Testis (tissue), 5 donors: ENCODE results near the gene CX3CR1. TPM values are rescaled to one million over a fixed set of nuclear protein-coding genes. Genes with fewer than 3 reads are reported as not detected.

Experiments used
- DNase-seq: peaks from one replicate; pipeline ENCODE4 v3.0.0-alpha.2; 2019
- H3K27ac ChIP-seq, 2 donors: fragments of 200-600 bp; sonication (generic); one replicate each; pipeline ENCODE4 v1.5.1; 2019
- H3K27me3 ChIP-seq: fragments of 200-600 bp; sonication (generic); one replicate; pipeline ENCODE4 v1.5.1; 2019
- H3K36me3 ChIP-seq: fragments of 200-600 bp; sonication (generic); one replicate; pipeline ENCODE4 v1.5.1; 2017; ENCODE audit warnings: low read depth; ENCODE audit errors: missing control alignments
- H3K4me1 ChIP-seq: fragments of 200-600 bp; sonication (generic); one replicate; pipeline ENCODE4 v1.5.1; 2019
- H3K4me3 ChIP-seq, 2 donors: fragments of 200-600 bp; sonication (generic); one replicate each; pipeline ENCODE4 v1.5.1; 2017 to 2019
- H3K9me3 ChIP-seq: fragments of 200-600 bp; sonication (generic); one replicate; pipeline ENCODE4 v1.5.1; 2017
- POLR2A ChIP-seq: fragments of 450-650 bp; IDR thresholded peaks from one replicate; pipeline ENCODE4 v1.6.1; 2017; ENCODE audit warnings: antibody characterized with exemption, mild to moderate bottlenecking, moderate library complexity
- WGBS, 2 donors: methylation state at CpG; one replicate each; pipeline ENCODE4 v1.1.5; 2018; 5-methylcytosine and 5-hydroxymethylcytosine counted together
- intact Hi-C: fragments of 100-400 bp; cut with DNase I; formaldehyde crosslinking; loops from one replicate; pipeline ENCODE4 v1.15.1; 2023; ENCODE audit warnings: low total_unique reads
- long read RNA-seq, 2 donors: transcript quantifications; one replicate each; lab custom pipeline, GENCODE V29; 2026
- polyA plus RNA-seq: library from polyadenylated mRNA; stranded (reverse); fragments of 350-450 nt; fragmentation: Illumina TruSeq; extraction: RNeasy Lipid Tissue Mini Kit (QIAGEN cat#74804); gene quantifications from one replicate; pipeline ENCODE4 v1.2.3, GENCODE V29; 2014; ENCODE audit warnings: low read depth, low replicate concordance; ENCODE audit not compliant: insufficient read depth
- total RNA-seq, 2 donors: library from RNA; depleted of rRNA; stranded (reverse); fragments of >200 nt; gene quantifications; one replicate each; pipeline ENCODE4 v1.2.3, GENCODE V29; 2016
- TF ChIP-seq, protein P1 (sequence below), 3 experiments: fragments of 450-650 bp in 2 of 3; fragments of 200-600 bp in 1 of 3; sonication (generic) in 1 of 3; IDR thresholded peaks; one replicate each; pipeline ENCODE4 v1.5.1; 2016 to 2019; ENCODE audit warnings: antibody characterized with exemption in 3 of 3, mild to moderate bottlenecking in 2 of 3, moderate library complexity in 1 of 3

CX3CR1 gene, protein sequence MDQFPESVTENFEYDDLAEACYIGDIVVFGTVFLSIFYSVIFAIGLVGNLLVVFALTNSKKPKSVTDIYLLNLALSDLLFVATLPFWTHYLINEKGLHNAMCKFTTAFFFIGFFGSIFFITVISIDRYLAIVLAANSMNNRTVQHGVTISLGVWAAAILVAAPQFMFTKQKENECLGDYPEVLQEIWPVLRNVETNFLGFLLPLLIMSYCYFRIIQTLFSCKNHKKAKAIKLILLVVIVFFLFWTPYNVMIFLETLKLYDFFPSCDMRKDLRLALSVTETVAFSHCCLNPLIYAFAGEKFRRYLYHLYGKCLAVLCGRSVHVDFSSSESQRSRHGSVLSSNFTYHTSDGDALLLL
- total RNA-seq = 1 to 10 TPM; 1.4 to 2.0 TPM
- polyA plus RNA-seq = 3.5 TPM
- long read RNA-seq, donor 1, partial matches to known transcripts = 0 of 4 reads
- long read RNA-seq, donor 1, other reads (novel, unspliced or antisense) = 0 of 4 reads
- long read RNA-seq, donor 2, partial matches to known transcripts = 0 of 13 reads
- long read RNA-seq, donor 2, other reads (novel, unspliced or antisense) = 12 of 13 reads

DNA sequence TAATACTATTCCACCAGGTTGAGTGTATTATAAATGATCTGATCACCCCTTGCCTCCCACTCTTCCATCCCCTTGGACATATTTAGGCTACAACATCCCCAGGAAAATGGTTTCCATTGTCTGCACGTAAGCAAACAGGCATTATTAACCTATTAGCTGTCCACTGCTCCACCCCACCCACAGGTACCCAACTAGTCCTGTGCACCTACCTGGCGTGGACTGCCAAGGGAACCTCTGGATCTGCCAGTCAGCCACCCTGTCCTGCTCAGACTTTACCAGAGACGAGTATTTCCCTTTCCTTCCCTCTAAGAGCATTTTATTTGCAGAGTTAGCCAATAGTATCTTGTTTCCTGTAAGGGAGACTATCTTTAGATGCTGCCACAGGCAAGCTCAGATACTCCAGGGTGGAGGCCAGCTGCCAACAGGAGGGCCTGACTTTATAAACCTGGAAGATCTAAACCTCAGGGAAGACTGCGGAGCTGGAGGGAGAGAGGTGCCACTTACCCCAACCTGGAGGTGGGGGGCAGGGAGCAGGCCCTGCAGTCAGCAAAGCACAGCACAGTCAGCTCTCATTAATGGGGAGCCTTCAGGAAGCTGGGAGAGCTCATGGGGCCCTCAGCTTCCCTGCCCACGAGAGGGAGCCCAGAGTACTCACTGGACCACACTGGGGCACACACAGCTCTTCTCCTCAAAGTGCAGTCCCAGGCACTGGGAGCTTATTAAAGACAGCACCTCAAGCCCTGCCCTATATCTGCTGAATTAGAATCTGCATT lies at the start of gene CX3CR1:
TSS of gene CX3CR1 (minus strand) at position 292 of the 773 bp plus-strand sequence. CDS start 13,527 bp downstream, outside the sequence.
- no peaks in the 10 kb centered on the region for H3K36me3 ChIP-seq
- TF ChIP-seq, protein P1, sequence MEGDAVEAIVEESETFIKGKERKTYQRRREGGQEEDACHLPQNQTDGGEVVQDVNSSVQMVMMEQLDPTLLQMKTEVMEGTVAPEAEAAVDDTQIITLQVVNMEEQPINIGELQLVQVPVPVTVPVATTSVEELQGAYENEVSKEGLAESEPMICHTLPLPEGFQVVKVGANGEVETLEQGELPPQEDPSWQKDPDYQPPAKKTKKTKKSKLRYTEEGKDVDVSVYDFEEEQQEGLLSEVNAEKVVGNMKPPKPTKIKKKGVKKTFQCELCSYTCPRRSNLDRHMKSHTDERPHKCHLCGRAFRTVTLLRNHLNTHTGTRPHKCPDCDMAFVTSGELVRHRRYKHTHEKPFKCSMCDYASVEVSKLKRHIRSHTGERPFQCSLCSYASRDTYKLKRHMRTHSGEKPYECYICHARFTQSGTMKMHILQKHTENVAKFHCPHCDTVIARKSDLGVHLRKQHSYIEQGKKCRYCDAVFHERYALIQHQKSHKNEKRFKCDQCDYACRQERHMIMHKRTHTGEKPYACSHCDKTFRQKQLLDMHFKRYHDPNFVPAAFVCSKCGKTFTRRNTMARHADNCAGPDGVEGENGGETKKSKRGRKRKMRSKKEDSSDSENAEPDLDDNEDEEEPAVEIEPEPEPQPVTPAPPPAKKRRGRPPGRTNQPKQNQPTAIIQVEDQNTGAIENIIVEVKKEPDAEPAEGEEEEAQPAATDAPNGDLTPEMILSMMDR (IDR thresholded peaks at IDR 0.05) = no peak
- TF ChIP-seq POLR2A = no peak
- H3K27ac ChIP-seq = no peak within 1 kb of the TSS
- H3K4me1 ChIP-seq = no peaks in the 10 kb centered on the region
- intact Hi-C loops = no loop called here
- no peak for DNase-seq
- H3K4me3 ChIP-seq = no peak within 1 kb of the TSS
- no peaks in the 10 kb centered on the region for H3K9me3 ChIP-seq
- 63 to 66% methylated on average over 5 of the region's 5 CpGs for WGBS, 2 donors
- no peaks in the 10 kb centered on the region for H3K27me3 ChIP-seq

- intact Hi-C loops = no loop called here
These were observed 49.7 kb upstream of the CX3CR1 start, which contains the start of gene CCR8 for GRCh38 chr3:39329493-39329892. CCR8 (plus strand) TSS chr3:39329709; CDS start chr3:39332332, 2,623 bp downstream.

DNA sequence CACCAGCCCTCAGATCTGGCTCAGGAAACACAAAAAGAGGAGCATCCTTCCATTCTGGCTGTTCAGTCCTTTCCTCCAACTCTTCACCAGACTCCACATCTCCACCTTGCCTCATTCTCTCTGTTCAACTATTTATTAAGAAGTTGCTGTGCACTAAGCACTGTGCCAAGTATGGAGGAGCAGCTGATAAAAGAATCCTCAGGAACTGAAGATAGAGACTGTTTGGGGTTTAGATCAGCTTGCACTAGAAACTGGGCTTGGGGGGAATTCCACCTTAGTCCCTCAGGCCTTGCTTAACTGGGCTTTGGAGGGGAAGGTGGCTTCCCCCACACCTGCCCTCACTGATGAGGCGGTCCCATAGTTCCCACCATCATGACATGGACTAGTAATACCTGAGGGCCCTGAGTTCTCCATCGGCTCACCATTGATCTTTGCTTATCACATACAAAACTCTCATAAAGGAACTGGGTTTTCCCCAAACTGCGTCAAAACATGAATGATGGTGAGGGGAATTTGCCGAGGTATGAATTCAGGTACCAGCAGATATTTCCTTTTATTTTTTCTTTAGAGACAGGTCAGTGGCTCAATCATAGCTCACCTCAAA lies 48.0 kb upstream of the CX3CR1 start:
- no peak for DNase-seq
- WGBS, 2 donors = 94 to 95% methylated on average over 4 of the region's 4 CpGs

More at GRCh38 chr3:39329493-39329892, 49.7 kb upstream of the CX3CR1 start, which contains the start of gene CCR8:
- no peak within 1 kb of the TSS for H3K27ac ChIP-seq
- H3K36me3 ChIP-seq = no peaks in the 10 kb centered on the region
- no peak within 1 kb of the TSS for H3K4me3 ChIP-seq
- TF ChIP-seq, protein P1 (IDR thresholded peaks at IDR 0.05) = no peak
- no peak for TF ChIP-seq POLR2A
- no peaks in the 10 kb centered on the region for H3K9me3 ChIP-seq
- no peak for DNase-seq
- WGBS, 2 donors = 56 to 71% methylated on average over 1 of the region's 1 CpG
- H3K4me1 ChIP-seq = no peaks in the 10 kb centered on the region
- H3K27me3 ChIP-seq = no peaks in the 10 kb centered on the region

DNA sequence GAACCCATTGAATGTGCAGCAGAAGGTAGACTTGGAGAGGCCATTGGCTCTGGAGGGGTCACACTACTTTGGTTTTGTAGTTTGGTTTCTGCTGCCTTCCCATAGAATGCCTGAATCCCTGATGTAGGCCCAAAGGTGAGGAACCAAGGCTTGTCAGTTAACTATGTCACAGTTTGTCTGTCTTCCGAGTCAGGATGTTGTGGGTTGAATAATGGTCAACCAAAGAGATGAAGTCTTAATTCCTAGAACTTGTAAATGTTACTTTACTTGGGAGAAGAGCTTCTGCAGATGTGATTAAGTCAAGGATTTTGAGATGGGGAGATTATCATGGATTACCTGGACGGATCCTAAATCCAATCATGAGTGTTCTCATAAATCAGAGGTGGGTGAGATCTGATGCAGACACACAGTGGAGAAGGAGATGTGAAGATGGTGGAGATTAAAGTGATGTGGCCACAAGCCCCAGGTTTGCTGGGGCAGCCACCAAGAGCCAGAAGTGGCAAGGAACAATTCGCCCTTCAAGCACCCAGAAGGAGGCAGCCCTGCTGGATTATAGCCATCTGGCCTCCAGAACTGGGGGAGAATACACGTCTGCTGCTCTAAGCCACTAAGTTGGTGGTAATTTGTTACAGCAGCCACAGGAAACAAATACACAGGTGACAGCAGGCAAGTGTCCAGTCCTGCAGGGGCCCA lies 47.4 kb upstream of the CX3CR1 start:
- Histone ChIP-seq H3K27me3 (no peaks in the 10 kb centered on the region), H3K27ac (no peak overlapping the region), H3K36me3 (no peaks in the 10 kb centered on the region), H3K4me1 (no peaks in the 10 kb centered on the region), H3K9me3 (no peaks in the 10 kb centered on the region), H3K4me3 (no peak overlapping the region)
- 78 to 86% methylated on average over 4 of the region's 4 CpGs for WGBS, 2 donors
- intact Hi-C loops = no loop called here
- DNase-seq = no peak
- TF ChIP-seq, protein P1 (IDR thresholded peaks at IDR 0.05) = no peak
- no peak for TF ChIP-seq POLR2A

More for the DNA sequence above, 48.0 kb upstream of the CX3CR1 start:
- intact Hi-C loops = no loop called here
- no peak overlapping the region for H3K4me3 ChIP-seq
- H3K4me1 ChIP-seq = no peaks in the 10 kb centered on the region
- TF ChIP-seq, protein P1 (IDR thresholded peaks at IDR 0.05) = no peak
- TF ChIP-seq POLR2A = no peak
- no peaks in the 10 kb centered on the region for H3K27me3 ChIP-seq
- no peaks in the 10 kb centered on the region for H3K9me3 ChIP-seq
- no peaks in the 10 kb centered on the region for H3K36me3 ChIP-seq
- no peak overlapping the region for H3K27ac ChIP-seq
